Fibroblast of the aortic adventitia (primary cell): ENCODE results near the gene NOP9. TPM values are rescaled to one million over a fixed set of nuclear protein-coding genes. Genes with fewer than 3 reads are reported as not detected.

ENCODE experiments used
- DNase-seq: peaks from one replicate; pipeline ENCODE4 v3.0.0-alpha.2; 2010; ENCODE audit warnings: low read depth
- H3K4me3 ChIP-seq: 2 replicates; pipeline ENCODE4 v1.5.1; 2011; ENCODE audit warnings: low read depth, mild to moderate bottlenecking, control low read depth, low read length, moderate library complexity
- CTCF ChIP-seq: IDR thresholded peaks from 2 replicates; pipeline ENCODE4 v1.5.1; 2011; ENCODE audit warnings: mild to moderate bottlenecking, low read length, control low read depth, inconsistent platforms; ENCODE audit not compliant: insufficient read depth
- total RNA-seq: library from RNA; depleted of rRNA; stranded (reverse); fragments of >200 nt; gene quantifications from 2 replicates; pipeline ENCODE4 v1.2.3, GENCODE V29; 2012; ENCODE audit warnings: low replicate concordance

The NOP9 gene
- total RNA-seq, 1 donor: 19.6 TPM

- DNase-seq: no peak
- TF ChIP-seq CTCF: no peak
- H3K4me3 ChIP-seq: no peak overlapping the region
These were observed 14.3 kb downstream of the NOP9 start for GRCh38 chr14:24313913-24314312.

- no peak for DNase-seq
- no peak overlapping the region for H3K4me3 ChIP-seq
- no peak for TF ChIP-seq CTCF
These were observed 14.9 kb downstream of the NOP9 start for GRCh38 chr14:24314377-24315193.

GRCh38 chr14:24315243-24315806 lies 15.7 kb downstream of the NOP9 start:
- no peak for TF ChIP-seq CTCF
- no peak overlapping the region for H3K4me3 ChIP-seq
- DNase-seq: no peak

GRCh38 chr14:24315807-24316596 lies 16.4 kb downstream of the NOP9 start:
- H3K4me3 ChIP-seq: no peak overlapping the region
- DNase-seq: no peak
- no peak for TF ChIP-seq CTCF

GRCh38 chr14:24316597-24316950 lies 16.9 kb downstream of the NOP9 start:
- DNase-seq: no peak
- TF ChIP-seq CTCF: no peak

GRCh38 chr14:24317141-24317928 lies 17.7 kb downstream of the NOP9 start:
- DNase-seq: peak; percentile 74
- no peak overlapping the region for H3K4me3 ChIP-seq
- no peak for TF ChIP-seq CTCF

More at GRCh38 chr14:24316597-24316950, 16.9 kb downstream of the NOP9 start:
- H3K4me3 ChIP-seq: no peak overlapping the region
